Activated CD4-positive, alpha-beta T cell treated with anti-CD3 and anti-CD28 coated beads, Interleukin-10, Interleukin-2, amounts not matched to agents 100 ng/mL and 50 ng/mL, durations not matched to agents 16 hours and 8 hours (primary cell): ENCODE results near the gene FAM47E.
A peak's percentile ranks its signal among the peaks of the same experiment; 100 is the strongest.

Experiments
- DNase-seq: peaks from one replicate; pipeline ENCODE4 v3.0.0-alpha.2; 2020

FAM47E gene

GRCh38 chr4:76302826-76303438, 51.4 kb downstream of the FAM47E start:
- no peak for DNase-seq

GRCh38 chr4:76305033-76305687, 53.6 kb downstream of the FAM47E start:
- DNase-seq = peak; percentile 78

DNA sequence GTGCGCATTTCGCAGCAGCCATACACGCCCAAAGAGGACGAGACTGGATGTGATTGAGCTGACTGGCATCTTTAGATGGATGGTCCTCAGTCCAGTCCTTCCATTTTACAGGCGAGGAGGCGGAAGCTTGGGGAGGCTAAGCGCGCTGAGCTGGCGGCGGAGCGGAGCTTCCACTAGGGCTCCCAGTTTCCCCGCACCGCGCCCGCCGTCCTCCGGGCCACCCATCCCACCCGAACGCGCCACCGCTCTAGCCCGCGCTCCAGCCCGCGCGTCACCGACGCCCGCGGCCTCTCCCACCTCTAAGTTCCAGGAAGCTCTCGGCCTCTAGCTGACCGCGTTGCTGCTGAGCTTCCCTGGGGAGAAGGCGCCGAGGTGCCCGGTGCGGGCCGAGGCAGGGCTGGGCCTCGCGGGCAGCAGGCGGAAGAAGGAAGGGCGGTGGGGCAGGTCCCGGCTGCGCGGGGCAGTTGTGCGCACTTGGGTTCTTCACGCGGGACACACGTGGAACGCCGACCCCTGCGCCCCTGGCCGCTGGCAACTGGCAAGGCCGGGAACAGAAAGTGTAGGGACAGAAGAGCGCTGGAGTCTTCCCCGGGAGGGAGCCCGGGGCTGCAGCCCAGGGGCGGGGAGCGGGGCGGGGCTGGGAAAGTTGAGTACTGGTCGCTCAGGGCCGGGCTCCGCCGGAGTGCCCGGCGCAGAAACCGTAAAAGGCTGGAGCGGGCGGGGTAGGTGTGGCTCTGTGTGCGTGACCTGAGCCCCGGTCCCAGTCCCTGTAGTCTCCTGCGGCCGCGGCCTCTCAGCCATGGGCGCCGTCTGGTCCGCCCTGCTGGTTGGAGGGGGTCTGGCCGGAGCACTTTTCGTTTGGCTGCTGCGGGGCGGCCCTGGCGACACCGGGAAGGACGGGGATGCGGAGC, 54.7 kb downstream of the FAM47E start, which contains the start of gene STBD1:
STBD1 (plus strand) TSS at position 763 of the 911 bp plus-strand sequence; CDS start at position 800, 37 bp downstream.
- peak; percentile 58 for DNase-seq

DNA sequence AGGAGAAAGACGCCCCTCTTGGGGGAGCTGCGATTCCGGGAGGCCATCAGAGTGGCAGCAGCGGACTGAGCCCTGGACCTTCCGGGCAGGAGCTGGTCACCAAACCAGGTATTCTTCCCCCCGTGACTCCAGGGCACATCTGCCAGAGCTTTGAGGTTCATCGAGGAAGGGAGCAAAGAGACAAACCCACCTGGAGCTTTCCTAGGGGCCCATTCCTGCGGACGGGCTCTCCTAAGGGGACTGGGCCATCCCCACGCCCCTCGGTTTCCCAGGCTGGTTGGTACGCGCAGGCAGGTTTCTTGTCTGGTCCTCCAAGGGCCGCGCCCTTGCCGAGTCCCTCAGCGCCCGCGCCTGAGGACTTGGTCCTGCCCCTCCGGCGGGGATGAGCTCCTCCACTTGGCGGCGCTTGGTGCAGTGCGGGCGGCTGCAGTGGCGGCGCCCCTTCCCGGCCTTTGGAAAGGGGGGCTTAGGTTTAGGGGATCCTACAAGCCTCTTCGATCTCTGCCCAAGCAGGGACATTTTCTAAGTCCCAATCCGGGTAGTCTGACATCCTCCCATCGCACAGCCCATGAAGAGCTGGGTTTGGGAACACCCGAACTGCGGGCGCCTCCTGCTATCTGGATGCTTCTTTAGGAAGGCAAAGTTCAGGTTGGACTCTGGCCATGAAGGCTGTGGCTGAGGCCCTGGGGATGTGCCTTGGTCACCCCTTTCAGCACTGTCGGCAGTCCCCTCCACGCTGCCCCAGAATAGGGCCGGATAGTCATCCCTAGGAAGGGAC, 55.5 kb downstream of the FAM47E start:
- peak; percentile 45 for DNase-seq

DNA sequence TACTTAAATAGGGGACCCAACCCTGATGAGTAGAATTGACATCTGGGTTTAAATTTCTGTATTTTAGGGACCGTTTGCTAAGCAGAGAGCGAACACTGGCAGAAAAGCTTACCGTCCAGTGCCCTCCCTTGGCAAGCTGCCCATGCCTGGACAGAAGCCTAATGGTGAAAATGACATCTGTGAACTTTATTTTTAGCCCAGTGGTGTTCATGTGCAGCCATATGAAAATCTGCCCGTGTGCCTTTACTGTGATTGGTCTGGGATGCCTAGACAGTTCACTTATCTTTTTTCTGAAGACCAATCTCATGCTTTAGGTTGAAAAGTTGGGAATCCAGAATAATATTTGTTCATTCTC, 56.1 kb downstream of the FAM47E start:
- DNase-seq = no peak

DNA sequence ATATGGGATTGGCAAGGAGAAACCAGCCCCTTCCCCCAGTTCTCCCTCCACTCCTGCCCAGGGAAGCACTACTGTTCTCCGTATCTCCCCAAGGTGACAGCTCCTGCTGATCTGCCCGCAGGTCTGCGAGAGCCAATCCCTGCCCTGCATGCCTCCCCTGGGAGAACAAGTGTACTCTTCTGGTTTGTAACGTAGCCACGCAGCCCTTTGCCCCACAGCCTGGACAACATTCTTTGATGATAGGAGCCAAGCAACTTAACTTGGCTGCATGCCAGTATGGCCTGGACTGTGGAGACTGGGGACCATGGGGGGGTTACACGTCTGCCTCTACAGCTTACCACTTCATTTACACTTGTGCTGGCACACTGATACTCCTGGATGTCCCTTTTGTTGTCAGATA, 57.0 kb downstream of the FAM47E start:
- DNase-seq = no peak

- no peak for DNase-seq
Measured at GRCh38 chr4:76309939-76310550, 58.5 kb downstream of the FAM47E start.

- DNase-seq = no peak
Measured at GRCh38 chr4:76310683-76311082, 59.2 kb downstream of the FAM47E start.

GRCh38 chr4:76311896-76312331, 60.4 kb downstream of the FAM47E start:
- no peak for DNase-seq

DNA sequence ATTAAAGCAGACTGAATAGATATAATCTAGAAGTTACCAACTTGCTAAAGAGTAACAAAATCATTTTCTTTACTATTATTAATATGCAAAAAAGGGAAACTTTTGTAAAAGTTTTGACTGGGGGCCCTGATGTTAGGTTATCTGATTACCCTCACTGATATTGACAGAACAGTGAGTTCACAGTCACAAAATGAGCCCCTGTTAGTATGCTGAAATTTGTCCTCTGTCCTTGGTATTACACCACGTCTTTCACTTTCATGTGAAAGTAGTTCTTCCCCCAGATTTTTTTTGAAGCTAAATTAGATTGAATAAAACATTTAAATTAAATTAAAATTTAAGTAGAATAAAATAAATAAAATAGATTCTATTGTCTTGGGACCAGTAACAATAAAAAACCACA, 60.9 kb downstream of the FAM47E start:
- DNase-seq = no peak

DNA sequence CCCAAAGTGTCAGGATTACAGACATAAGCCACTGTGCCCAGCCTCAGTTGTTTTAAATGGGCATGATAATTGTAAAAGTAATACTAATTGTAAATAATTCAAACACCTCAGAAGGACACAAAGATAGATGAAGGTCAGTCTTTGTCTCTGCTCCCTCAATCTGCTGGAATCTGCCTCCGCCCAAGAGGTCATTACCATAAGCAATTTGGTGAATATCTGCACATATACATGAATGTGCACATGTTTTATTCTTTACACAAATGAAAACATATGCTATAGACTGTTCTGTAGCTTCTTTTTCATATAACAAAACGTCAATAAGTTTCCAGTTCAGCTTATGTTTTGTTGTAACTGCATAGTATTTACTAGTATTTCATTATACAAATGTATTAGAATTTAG, 62.0 kb downstream of the FAM47E start:
- no peak for DNase-seq

DNA sequence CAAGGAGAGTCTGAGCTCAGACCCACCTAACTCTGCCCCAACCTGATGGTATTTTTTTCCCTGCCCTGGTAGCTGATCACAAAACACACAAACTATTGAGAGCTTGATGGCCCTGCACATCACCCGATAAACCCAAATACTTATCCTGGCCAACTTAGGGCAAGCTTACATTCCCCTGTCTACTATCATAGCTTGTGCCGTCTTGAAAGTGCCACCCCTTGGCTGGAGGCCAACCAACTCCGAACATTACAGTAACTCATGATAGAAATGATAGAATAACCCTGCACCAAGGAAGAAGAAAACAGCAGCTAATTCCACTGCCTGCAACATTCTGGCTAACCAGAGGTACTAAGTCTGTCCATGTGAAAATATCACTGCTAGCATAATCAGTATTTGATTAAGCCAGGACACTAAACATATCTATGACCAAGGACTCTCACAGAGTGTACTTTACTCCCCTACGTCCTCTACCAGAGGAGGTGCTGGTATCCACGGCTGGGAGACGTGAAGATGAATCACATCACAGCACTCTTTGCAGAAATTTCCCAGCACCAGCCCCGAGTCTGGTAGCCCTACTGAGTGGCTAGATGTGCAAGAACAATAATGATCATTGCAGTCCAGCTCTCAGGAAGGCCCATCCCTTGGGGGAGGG, 63.9 kb downstream of the FAM47E start:
- DNase-seq = no peak

DNA sequence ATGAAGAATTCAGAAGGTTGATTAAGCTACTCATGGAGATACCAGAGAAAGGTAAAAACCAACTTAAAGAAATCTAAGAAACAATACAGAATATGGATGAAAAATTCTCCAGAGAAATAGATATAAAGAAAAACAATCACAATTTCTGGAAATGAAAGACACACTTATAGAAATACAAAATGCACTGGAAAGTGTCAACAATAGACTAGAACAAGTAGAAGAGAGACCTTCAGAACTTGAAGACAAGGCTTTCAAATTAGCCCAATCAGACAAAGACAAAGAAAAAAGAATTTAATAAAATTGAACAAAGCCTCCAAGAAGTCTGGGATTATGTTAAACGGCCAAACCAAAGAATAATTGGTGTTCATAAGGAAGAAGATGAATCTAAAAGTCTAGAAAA, 64.6 kb downstream of the FAM47E start:
- no peak for DNase-seq

- DNase-seq = no peak
Measured at GRCh38 chr4:76322236-76322635, 70.7 kb downstream of the FAM47E start.

DNA sequence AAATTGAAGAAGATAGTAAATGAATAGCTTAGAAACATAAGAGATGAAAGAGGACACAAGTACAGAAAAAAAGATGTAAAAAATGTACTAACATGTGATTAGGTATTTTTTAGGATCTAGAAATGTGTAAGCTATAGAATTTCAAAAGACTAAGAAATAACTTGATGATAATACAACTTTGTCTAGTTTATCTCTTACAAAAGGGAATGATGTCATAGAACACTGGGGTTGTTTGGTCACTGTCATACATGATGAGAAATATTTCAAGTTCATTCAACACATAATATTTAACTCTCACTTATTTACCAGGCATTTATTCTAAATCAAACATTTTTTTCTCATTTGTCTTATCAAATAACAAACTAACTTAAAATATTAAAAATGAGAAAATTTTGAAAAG, 73.6 kb downstream of the FAM47E start:
- DNase-seq = no peak

DNA sequence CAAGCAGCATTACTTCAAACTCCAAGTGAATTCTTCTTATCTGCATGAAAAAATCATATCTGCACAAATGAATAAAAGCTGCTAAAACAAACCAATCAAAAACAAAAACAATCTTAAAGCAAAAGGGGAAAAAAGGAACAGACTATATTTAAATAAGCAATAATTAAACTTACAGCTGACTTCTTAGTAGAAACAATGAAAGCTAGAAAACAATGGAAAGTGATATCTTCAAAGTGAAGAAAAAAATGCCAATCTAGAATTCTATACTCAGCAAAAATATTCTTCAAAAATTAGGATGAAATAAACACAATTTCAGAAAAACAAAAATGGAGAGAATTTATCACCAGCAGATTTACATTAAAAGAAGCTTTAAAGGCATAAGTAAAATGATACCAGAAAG, 75.0 kb downstream of the FAM47E start:
- no peak for DNase-seq
